K562 (cell line): ENCODE data around the gene MAP2K7. TPM values are rescaled to one million over a fixed set of nuclear protein-coding genes. Genes with fewer than 3 reads are reported as not detected.
A peak's percentile ranks its signal among the peaks of the same experiment; 100 is the strongest.

ENCODE experiments used
- CEBPB ChIP-seq: fragments of 450-650 bp; IDR thresholded peaks from 2 replicates; pipeline ENCODE4 v1.6.1; 2016; ENCODE audit warnings: missing genetic modification characterization, missing compliant biosample characterization
- FOXJ3 ChIP-seq: sonication (generic); formaldehyde crosslinking; IDR thresholded peaks from 2 replicates; pipeline ENCODE4 v1.4.0; 2020; ENCODE audit warnings: mild to moderate bottlenecking, missing genetic modification reagents
- HDAC1 ChIP-seq, 2 experiments: fragments of 450-650 bp; IDR thresholded peaks; 2 replicates each; pipeline ENCODE4 v1.6.1; 2016 to 2017; ENCODE audit warnings: inconsistent platforms in 1 of 2, mild to moderate bottlenecking in 1 of 2, moderate library complexity in 1 of 2
- MAFK ChIP-seq: IDR thresholded peaks from 2 replicates; pipeline ENCODE4 v1.6.1; 2011; ENCODE audit warnings: low read length, improper control_type of control experiment
- MXD1 ChIP-seq: fragments of 250-450 bp; sonication (Bioruptor Pico); IDR thresholded peaks from 2 replicates; pipeline ENCODE4 v1.8.0; 2021; ENCODE audit warnings: borderline replicate concordance, mild to moderate bottlenecking, moderate library complexity; ENCODE audit not compliant: poor library complexity, severe bottlenecking
- OTX1 ChIP-seq: fragments of 450-650 bp; formaldehyde crosslinking; IDR thresholded peaks from 2 replicates; pipeline ENCODE4 v1.4.0; 2022; ENCODE audit warnings: mild to moderate bottlenecking
- TCF7L2 ChIP-seq: fragments of 150-350 bp; IDR thresholded peaks from 2 replicates; pipeline ENCODE4 v1.6.1; 2016; ENCODE audit warnings: low read depth, mild to moderate bottlenecking, low read length, moderate library complexity
- TOE1 ChIP-seq, 2 experiments: fragments of 450-650 bp in 1 of 2; sonication (generic) in 1 of 2; formaldehyde crosslinking in 1 of 2; IDR thresholded peaks; 2 replicates each; pipeline versions ENCODE4 v1.7.1 to v1.8.0; 2016 to 2022; ENCODE audit warnings: borderline replicate concordance in 2 of 2, mild to moderate bottlenecking in 2 of 2, antibody characterized with exemption in 1 of 2, inconsistent platforms in 1 of 2, low read depth in 1 of 2, missing genetic modification reagents in 1 of 2, moderate library complexity in 1 of 2
- YY1 ChIP-seq, 3 experiments: IDR thresholded peaks; 2 replicates each; pipeline ENCODE4 v1.6.1; 2011; ENCODE audit warnings: low read length in 2 of 3, mild to moderate bottlenecking in 2 of 3, moderate library complexity in 2 of 3, borderline replicate concordance in 1 of 3, control low read depth in 1 of 3, low read depth in 1 of 3; ENCODE audit not compliant: insufficient read depth in 3 of 3, insufficient replicate concordance in 2 of 3, control insufficient read depth in 1 of 3, insufficient read length in 1 of 3; ENCODE audit errors: extremely low read depth in 1 of 3
- ZNF830 ChIP-seq: fragments of 250-450 bp; sonication (Bioruptor Pico); IDR thresholded peaks from 2 replicates; pipeline ENCODE4 v1.5.0; 2021; ENCODE audit warnings: mild to moderate bottlenecking
- polyA plus RNA-seq, 8 experiments: library from polyadenylated mRNA; depleted of rRNA in 4 of 8; stranded (reverse) in 5 of 8; unstranded in 3 of 8; fragments of >200 nt; fragmentation: Nextera tagmentation in 2 of 8; fragmentation: Illumina TruSeq in 1 of 8; extraction: Ambion mirVana in 2 of 8; extraction: Trizol in 1 of 8; gene quantifications; 2 replicates each; pipeline versions ENCODE4 v1.2.1 to v1.2.3, GENCODE V29; 2011 to 2014; ENCODE audit warnings: inconsistent platforms in 1 of 8, missing spikeins in 1 of 8
- total RNA-seq, 7 experiments: library from RNA; depleted of rRNA in 6 of 7; stranded (reverse); fragments of >200 nt in 6 of 7; fragmentation: Illumina TruSeq in 2 of 7; extraction: Trizol in 2 of 7; gene quantifications; 2 replicates each; pipeline versions ENCODE4 v1.2.1 to v1.2.3, GENCODE V29; 2011 to 2021; ENCODE audit warnings: low replicate concordance in 1 of 7
- TF ChIP-seq, protein P1 (sequence below): fragments of 450-650 bp; IDR thresholded peaks from 2 replicates; pipeline ENCODE4 v1.6.1; 2016; ENCODE audit warnings: mild to moderate bottlenecking, moderate library complexity
- TF ChIP-seq, protein P2 (sequence below), 3 experiments: fragments of 200-800 bp in 1 of 3; sonication (Bioruptor generic) in 1 of 3; sonication (generic) in 1 of 3; formaldehyde crosslinking in 1 of 3; IDR thresholded peaks; 2 replicates each; pipeline versions ENCODE4 v1.6.1 to v1.8.0; 2016 to 2022; ENCODE audit warnings: mild to moderate bottlenecking in 2 of 3, missing compliant biosample characterization in 2 of 3, missing genetic modification characterization in 2 of 3, missing genetic modification reagents in 1 of 3

The MAP2K7 gene
- total and polyA plus RNA-seq, 9 of the 15 experiments (the other 6 are each of a cell fraction or from before 2014, with no cell fraction given), result 0.51 to 45.8 (median 14.1) TPM

DNA sequence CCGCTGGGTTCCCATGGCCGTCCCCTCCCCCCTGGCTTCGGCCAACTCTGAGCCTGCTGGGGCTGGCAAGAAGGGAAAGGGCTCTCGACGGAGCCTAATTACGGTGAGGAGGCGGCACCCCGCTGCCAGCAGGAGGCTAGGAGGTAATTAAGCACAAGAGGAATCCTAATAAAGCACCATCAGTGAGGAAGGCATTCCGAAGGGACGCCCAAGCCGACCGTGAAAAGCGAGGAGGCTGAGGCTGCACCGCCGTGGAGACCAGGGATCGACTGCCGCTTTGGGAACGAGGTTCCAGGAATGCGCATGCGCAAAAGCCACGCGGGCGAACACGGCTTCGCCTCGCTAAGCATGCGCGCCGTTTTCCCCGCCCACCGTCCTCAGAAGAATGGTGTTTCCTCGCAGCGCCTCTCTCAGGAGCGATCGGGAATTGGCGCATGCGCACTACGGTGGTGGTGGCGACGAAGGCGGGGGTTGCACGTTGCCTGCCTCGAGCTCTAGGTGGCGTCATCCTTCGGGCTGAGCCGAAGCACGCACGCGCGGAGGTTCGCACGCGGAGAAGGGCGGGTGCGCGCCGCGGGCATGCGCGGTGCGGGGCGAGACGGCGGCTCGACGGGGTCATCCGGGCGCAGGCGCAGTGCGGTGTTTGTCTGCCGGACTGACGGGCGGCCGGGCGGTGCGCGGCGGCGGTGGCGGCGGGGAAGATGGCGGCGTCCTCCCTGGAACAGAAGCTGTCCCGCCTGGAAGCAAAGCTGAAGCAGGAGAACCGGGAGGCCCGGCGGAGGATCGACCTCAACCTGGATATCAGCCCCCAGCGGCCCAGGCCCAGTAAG, at the start of gene MAP2K7 (continued):
- TF ChIP-seq, protein P1, sequence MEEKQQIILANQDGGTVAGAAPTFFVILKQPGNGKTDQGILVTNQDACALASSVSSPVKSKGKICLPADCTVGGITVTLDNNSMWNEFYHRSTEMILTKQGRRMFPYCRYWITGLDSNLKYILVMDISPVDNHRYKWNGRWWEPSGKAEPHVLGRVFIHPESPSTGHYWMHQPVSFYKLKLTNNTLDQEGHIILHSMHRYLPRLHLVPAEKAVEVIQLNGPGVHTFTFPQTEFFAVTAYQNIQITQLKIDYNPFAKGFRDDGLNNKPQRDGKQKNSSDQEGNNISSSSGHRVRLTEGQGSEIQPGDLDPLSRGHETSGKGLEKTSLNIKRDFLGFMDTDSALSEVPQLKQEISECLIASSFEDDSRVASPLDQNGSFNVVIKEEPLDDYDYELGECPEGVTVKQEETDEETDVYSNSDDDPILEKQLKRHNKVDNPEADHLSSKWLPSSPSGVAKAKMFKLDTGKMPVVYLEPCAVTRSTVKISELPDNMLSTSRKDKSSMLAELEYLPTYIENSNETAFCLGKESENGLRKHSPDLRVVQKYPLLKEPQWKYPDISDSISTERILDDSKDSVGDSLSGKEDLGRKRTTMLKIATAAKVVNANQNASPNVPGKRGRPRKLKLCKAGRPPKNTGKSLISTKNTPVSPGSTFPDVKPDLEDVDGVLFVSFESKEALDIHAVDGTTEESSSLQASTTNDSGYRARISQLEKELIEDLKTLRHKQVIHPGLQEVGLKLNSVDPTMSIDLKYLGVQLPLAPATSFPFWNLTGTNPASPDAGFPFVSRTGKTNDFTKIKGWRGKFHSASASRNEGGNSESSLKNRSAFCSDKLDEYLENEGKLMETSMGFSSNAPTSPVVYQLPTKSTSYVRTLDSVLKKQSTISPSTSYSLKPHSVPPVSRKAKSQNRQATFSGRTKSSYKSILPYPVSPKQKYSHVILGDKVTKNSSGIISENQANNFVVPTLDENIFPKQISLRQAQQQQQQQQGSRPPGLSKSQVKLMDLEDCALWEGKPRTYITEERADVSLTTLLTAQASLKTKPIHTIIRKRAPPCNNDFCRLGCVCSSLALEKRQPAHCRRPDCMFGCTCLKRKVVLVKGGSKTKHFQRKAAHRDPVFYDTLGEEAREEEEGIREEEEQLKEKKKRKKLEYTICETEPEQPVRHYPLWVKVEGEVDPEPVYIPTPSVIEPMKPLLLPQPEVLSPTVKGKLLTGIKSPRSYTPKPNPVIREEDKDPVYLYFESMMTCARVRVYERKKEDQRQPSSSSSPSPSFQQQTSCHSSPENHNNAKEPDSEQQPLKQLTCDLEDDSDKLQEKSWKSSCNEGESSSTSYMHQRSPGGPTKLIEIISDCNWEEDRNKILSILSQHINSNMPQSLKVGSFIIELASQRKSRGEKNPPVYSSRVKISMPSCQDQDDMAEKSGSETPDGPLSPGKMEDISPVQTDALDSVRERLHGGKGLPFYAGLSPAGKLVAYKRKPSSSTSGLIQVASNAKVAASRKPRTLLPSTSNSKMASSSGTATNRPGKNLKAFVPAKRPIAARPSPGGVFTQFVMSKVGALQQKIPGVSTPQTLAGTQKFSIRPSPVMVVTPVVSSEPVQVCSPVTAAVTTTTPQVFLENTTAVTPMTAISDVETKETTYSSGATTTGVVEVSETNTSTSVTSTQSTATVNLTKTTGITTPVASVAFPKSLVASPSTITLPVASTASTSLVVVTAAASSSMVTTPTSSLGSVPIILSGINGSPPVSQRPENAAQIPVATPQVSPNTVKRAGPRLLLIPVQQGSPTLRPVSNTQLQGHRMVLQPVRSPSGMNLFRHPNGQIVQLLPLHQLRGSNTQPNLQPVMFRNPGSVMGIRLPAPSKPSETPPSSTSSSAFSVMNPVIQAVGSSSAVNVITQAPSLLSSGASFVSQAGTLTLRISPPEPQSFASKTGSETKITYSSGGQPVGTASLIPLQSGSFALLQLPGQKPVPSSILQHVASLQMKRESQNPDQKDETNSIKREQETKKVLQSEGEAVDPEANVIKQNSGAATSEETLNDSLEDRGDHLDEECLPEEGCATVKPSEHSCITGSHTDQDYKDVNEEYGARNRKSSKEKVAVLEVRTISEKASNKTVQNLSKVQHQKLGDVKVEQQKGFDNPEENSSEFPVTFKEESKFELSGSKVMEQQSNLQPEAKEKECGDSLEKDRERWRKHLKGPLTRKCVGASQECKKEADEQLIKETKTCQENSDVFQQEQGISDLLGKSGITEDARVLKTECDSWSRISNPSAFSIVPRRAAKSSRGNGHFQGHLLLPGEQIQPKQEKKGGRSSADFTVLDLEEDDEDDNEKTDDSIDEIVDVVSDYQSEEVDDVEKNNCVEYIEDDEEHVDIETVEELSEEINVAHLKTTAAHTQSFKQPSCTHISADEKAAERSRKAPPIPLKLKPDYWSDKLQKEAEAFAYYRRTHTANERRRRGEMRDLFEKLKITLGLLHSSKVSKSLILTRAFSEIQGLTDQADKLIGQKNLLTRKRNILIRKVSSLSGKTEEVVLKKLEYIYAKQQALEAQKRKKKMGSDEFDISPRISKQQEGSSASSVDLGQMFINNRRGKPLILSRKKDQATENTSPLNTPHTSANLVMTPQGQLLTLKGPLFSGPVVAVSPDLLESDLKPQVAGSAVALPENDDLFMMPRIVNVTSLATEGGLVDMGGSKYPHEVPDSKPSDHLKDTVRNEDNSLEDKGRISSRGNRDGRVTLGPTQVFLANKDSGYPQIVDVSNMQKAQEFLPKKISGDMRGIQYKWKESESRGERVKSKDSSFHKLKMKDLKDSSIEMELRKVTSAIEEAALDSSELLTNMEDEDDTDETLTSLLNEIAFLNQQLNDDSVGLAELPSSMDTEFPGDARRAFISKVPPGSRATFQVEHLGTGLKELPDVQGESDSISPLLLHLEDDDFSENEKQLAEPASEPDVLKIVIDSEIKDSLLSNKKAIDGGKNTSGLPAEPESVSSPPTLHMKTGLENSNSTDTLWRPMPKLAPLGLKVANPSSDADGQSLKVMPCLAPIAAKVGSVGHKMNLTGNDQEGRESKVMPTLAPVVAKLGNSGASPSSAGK, result peak; percentile 97
- no peak for TF ChIP-seq ZNF830 (CRISPR knock-in tag)
- TF ChIP-seq, protein P2, sequence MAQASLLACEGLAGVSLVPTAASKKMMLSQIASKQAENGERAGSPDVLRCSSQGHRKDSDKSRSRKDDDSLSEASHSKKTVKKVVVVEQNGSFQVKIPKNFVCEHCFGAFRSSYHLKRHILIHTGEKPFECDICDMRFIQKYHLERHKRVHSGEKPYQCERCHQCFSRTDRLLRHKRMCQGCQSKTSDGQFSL (CRISPR knock-in tag; IDR thresholded peaks at IDR 0.05), result no peak
- TF ChIP-seq, protein P2 (tag; IDR thresholded peaks at IDR 0.05), result no peak
- TF ChIP-seq CEBPB (tag), result no peak
- no peak for TF ChIP-seq FOXJ3 (CRISPR knock-in tag)
- no peak for TF ChIP-seq TCF7L2
- TF ChIP-seq TOE1 (IDR thresholded peaks at IDR 0.05; ENCODE audit: borderline replicate concordance), result no peak
- TF ChIP-seq TOE1 (CRISPR knock-in tag; IDR thresholded peaks at IDR 0.05; ENCODE audit: borderline replicate concordance, low read depth), result no peak
- TF ChIP-seq OTX1, result no peak
- no peak for TF ChIP-seq MAFK
- TF ChIP-seq MXD1 (CRISPR knock-in tag), result no peak
- TF ChIP-seq HDAC1 (IDR thresholded peaks at IDR 0.05), result peak in 1 of 2 experiments; percentile 72; a peak in 1 of 4 replicates
- peak; percentile 83 to 92 (median 91) for TF ChIP-seq YY1 (IDR thresholded peaks at IDR 0.05; ENCODE audit: borderline replicate concordance in 1 of 3, control insufficient read depth in 1 of 3, extremely low read depth in 1 of 3, insufficient read depth in 3 of 3, insufficient read length in 1 of 3, insufficient replicate concordance in 2 of 3, low read depth in 1 of 3, low read length in 2 of 3)
